Gastrocnemius medialis (tissue), 4 donors: ENCODE measurements around the gene ETV6. TPM values are rescaled to one million over a fixed set of nuclear protein-coding genes. Genes with fewer than 3 reads are reported as not detected.

Experiments
- ATAC-seq, 2 donors: fragments of 150-250 bp; one replicate each; pipeline ENCODE4 v1.9.1; 2016
- DNase-seq, 2 donors: peaks; one replicate each; pipeline ENCODE4 v3.0.0-alpha.2; 2019
- H3K27ac ChIP-seq, 4 donors: fragments of 200-600 bp; sonication (generic); 1 replicate in 1 of 4; 2 replicates in 3 of 4; pipeline ENCODE4 v1.5.1; 2016 to 2018; ENCODE audit warnings: mild to moderate bottlenecking in 2 of 4, moderate library complexity in 1 of 4
- H3K27me3 ChIP-seq, 3 donors: fragments of 200-600 bp; sonication (generic) in 2 of 3; 1 replicate in 1 of 3; 2 replicates in 2 of 3; pipeline versions ENCODE4 v1.5.1 to v1.6.0; 2016 to 2019; ENCODE audit warnings: mild to moderate bottlenecking in 1 of 3, moderate library complexity in 1 of 3
- H3K36me3 ChIP-seq, 2 donors: fragments of 200-600 bp; sonication (generic) in 1 of 2; one replicate each; pipeline ENCODE4 v1.5.1; 2017 to 2018
- H3K4me1 ChIP-seq, 2 donors: fragments of 200-600 bp; sonication (generic) in 1 of 2; one replicate each; pipeline ENCODE4 v1.5.1; 2016 to 2017; ENCODE audit warnings: mild to moderate bottlenecking in 2 of 2
- H3K4me3 ChIP-seq, 4 donors: fragments of 200-600 bp; sonication (generic) in 3 of 4; 1 replicate in 1 of 4; 2 replicates in 3 of 4; pipeline ENCODE4 v1.5.1; 2016 to 2019; ENCODE audit warnings: mild to moderate bottlenecking in 2 of 4
- H3K9me3 ChIP-seq, 3 donors: fragments of 200-600 bp; sonication (generic) in 2 of 3; 1 replicate in 1 of 3; 2 replicates in 2 of 3; pipeline ENCODE4 v1.5.1; 2016 to 2019
- POLR2A ChIP-seq, 2 donors: fragments of 450-650 bp; IDR thresholded peaks; one replicate each; pipeline ENCODE4 v1.6.1; 2017; ENCODE audit warnings: antibody characterized with exemption in 2 of 2, mild to moderate bottlenecking in 2 of 2, moderate library complexity in 2 of 2
- in situ Hi-C, 4 donors: fragments of 200-750 bp; cut with MboI; loops; one replicate each; pipeline versions ENCODE4 v1.15.0 to v1.8.0; 2017; ENCODE audit warnings: low sequenced_read_pairs in 4 of 4
- intact Hi-C: fragments of 100-400 bp; cut with DNase I; formaldehyde crosslinking; loops from one replicate; pipeline ENCODE4 v1.15.1; 2023; ENCODE audit warnings: low total_unique reads
- total RNA-seq, 4 donors: library from RNA; depleted of rRNA; stranded (reverse); fragments of >200 nt; gene quantifications; one replicate each; pipeline versions ENCODE4 v1.1.0 to v1.2.3, GENCODE V29; 2016
- TF ChIP-seq, protein P1 (sequence below), 5 experiments: fragments of 450-650 bp in 3 of 5; fragments of 200-600 bp in 2 of 5; sonication (generic) in 2 of 5; IDR thresholded peaks in 4 of 5; conservative IDR thresholded peaks in 1 of 5; 1 replicate in 4 of 5; 2 replicates in 1 of 5; pipeline ENCODE4 v1.5.1; 2016 to 2019; ENCODE audit warnings: antibody characterized with exemption in 5 of 5, mild to moderate bottlenecking in 3 of 5, moderate library complexity in 3 of 5

Gene ETV6
- total RNA-seq, 4 donors from 2014 or later: 2.8 to 5.9 (median 3.3) TPM

DNA sequence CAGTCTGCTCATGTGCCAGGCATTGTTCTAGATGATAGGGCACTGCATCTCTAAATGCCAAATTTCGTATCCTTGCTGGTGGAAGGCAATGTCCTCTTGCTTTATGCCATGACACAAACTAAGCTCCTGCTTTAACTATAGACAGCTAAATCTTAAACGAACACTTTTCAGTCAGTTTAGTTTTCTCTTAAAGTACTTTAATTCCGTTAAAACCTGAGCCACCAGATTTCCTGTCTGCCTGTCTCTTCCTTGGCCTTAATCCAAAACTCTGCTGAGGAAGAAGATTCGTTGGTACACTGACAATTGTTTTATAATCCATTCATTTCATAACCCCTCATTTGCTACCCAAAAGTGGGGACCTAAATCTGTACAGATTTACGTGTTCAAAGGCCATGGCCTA, 226.8 kb downstream of the ETV6 start:
- H3K27me3 ChIP-seq: no peaks in the 10 kb centered on the region
- TF ChIP-seq, protein P1, sequence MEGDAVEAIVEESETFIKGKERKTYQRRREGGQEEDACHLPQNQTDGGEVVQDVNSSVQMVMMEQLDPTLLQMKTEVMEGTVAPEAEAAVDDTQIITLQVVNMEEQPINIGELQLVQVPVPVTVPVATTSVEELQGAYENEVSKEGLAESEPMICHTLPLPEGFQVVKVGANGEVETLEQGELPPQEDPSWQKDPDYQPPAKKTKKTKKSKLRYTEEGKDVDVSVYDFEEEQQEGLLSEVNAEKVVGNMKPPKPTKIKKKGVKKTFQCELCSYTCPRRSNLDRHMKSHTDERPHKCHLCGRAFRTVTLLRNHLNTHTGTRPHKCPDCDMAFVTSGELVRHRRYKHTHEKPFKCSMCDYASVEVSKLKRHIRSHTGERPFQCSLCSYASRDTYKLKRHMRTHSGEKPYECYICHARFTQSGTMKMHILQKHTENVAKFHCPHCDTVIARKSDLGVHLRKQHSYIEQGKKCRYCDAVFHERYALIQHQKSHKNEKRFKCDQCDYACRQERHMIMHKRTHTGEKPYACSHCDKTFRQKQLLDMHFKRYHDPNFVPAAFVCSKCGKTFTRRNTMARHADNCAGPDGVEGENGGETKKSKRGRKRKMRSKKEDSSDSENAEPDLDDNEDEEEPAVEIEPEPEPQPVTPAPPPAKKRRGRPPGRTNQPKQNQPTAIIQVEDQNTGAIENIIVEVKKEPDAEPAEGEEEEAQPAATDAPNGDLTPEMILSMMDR (IDR thresholded peaks at IDR 0.05 in 4 of 5, conservative IDR thresholded peaks at IDR 0.05 in 1 of 5): no peak
- no peak for TF ChIP-seq POLR2A (IDR thresholded peaks at IDR 0.05)
- ATAC-seq (no peak), DNase-seq (no peak)
- intact Hi-C loops (no loop called here), in situ Hi-C loops (loop anchor here in 1 of 4 donors (25.0 kb wide), 1 partner anchor 111 kb away; no protein-coding TSS in a partner anchor)
- H3K4me1 ChIP-seq: peaks cover 12 to 14% of the 10 kb centered on the region in 2 donors
- no peaks in the 10 kb centered on the region for H3K9me3 ChIP-seq
- no peak overlapping the region for H3K27ac ChIP-seq
- H3K4me3 ChIP-seq: no peak overlapping the region
- H3K36me3 ChIP-seq: no peaks in the 10 kb centered on the region

DNA sequence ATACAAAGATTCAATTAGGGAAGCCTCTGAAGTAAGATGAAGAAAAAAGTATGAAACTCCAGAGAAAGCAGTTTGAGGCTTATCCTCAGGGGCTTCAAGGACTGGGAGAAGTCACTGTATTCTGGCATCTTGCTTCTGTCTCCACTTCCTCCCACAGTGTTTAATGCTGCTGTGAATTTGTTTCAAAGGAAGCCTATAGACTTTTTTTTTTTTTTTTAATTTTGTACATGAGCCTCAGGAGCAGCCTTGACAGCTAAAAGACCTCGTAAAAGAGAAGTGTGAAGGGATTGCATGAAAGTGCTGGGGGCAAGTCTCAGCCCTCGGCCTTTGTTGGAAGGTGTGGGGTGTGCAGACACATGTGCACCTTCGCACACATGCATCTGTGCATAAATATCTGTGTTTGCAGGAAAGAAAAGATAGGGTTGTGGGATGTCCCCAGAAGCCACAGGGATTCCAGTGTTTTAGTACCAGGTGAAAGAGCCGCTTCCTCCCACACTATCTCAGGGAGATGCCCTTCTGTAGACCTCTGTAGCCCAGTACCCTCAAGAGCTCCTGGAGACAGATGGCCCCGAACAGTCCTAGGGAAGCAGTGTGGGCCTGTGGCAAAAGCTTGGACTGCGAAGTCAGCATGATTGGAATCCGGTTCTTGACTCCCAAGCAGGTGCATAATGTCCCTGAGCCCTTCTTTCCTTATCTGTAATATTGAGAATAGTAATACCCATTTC, 227.8 kb downstream of the ETV6 start:
- intact Hi-C loops: no loop called here
- no peak overlapping the region for H3K27ac ChIP-seq

DNA sequence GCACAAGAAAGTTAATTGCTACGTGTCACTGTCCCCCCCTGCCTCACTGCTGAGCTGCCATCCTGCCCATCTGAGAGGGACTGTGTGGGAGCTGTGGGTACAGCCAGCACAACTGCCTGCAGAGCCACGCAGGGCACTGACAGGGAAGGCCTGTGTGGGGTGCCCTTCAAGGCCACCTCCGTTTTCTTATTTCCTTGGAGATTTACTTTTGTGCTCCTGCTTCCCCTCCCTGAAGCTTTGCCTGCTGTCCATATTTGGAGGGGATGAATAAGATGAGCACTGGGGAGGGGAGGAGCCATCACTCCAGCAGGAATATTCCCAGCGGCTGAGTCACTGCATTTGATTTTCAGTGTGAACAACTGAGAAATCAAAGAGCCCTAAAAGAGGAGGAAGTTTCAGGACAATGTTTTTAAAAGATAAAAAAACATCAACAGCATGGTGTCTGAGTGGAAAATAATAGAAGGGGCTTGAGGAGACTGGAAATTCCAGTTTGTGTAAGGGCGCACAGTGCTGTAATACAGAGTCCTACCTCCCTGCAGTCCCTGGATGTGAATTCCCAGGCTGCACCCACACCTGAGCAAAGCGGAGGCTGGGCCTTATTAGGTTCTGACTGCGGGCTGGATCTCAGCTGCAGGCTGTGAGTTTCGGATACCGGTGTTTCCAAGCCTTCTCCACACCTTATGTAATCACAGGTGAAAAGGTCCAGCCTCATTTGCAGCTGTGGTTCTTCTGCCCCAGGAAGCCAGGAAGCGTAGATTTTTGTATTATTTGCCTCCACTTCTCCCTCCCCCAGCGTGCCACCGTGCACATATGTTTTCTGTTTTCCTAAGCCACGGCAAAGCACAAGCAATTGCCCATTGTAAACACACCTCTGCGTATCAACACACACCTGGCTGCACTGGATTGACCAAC, 228.7 kb downstream of the ETV6 start:
- ATAC-seq (no peak), DNase-seq (no peak)
- in situ Hi-C loops (loop anchor here in 1 of 4 donors (25.0 kb wide), 1 partner anchor 109 kb away; no protein-coding TSS in a partner anchor), intact Hi-C loops (no loop called here)
- Histone ChIP-seq H3K4me3 (no peak overlapping the region), H3K27me3 (no peaks in the 10 kb centered on the region), H3K27ac (no peak overlapping the region), H3K9me3 (no peaks in the 10 kb centered on the region), H3K4me1 (peaks cover 12 to 23% of the 10 kb centered on the region in 2 donors), H3K36me3 (no peaks in the 10 kb centered on the region)
- TF ChIP-seq, protein P1 (IDR thresholded peaks at IDR 0.05 in 4 of 5, conservative IDR thresholded peaks at IDR 0.05 in 1 of 5): no peak
- TF ChIP-seq POLR2A (IDR thresholded peaks at IDR 0.05): no peak

More for the DNA sequence above, 227.8 kb downstream of the ETV6 start:
- no peaks in the 10 kb centered on the region for H3K36me3 ChIP-seq
- H3K4me3 ChIP-seq: no peak overlapping the region
- H3K4me1 ChIP-seq: peaks cover 12 to 19% of the 10 kb centered on the region in 2 donors
- TF ChIP-seq, protein P1 (IDR thresholded peaks at IDR 0.05 in 4 of 5, conservative IDR thresholded peaks at IDR 0.05 in 1 of 5): no peak
- TF ChIP-seq POLR2A (IDR thresholded peaks at IDR 0.05): no peak
- ATAC-seq (no peak), DNase-seq (no peak)
- H3K27me3 ChIP-seq: no peaks in the 10 kb centered on the region
- in situ Hi-C loops: loop anchor here in 1 of 4 donors (25.0 kb wide), 1 partner anchor 110 kb away; no protein-coding TSS in a partner anchor
- no peaks in the 10 kb centered on the region for H3K9me3 ChIP-seq

DNA sequence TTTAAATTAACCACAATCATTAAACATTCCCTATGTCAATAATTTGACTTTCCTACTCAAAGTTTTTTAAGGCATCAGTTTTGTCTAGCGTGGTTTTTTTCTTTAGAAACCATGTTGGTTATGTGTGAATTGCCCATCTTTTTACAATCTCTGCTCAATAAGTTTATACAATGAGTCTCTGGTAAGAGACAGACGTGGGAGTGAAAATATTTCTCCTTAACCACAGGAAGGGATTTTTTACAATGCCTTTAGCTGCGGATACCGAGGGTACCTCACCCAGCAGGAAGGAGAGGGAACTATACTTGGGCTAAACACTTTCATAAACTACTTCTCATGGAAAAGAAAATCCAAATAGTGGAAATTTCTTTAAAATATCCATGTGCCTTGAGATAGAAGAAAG, 229.8 kb downstream of the ETV6 start:
- ATAC-seq (no peak), DNase-seq (no peak)
- intact Hi-C loops (no loop called here), in situ Hi-C loops (loop anchor here in 1 of 4 donors (25.0 kb wide), 1 partner anchor 108 kb away; no protein-coding TSS in a partner anchor)
- TF ChIP-seq, protein P1 (IDR thresholded peaks at IDR 0.05 in 4 of 5, conservative IDR thresholded peaks at IDR 0.05 in 1 of 5): no peak
- no peak for TF ChIP-seq POLR2A (IDR thresholded peaks at IDR 0.05)
- Histone ChIP-seq H3K27me3 (no peaks in the 10 kb centered on the region), H3K9me3 (no peaks in the 10 kb centered on the region), H3K27ac (no peak overlapping the region), H3K4me3 (no peak overlapping the region), H3K4me1 (peaks cover 15 to 23% of the 10 kb centered on the region in 2 donors), H3K36me3 (no peaks in the 10 kb centered on the region)
